NCI-H187 treated with DMSO at 0.1 percent for 48 hours (cell line): Measurements from ENCODE around the gene GLE1.
"Not testable (repeated sequence)": the region's sequence is repeated elsewhere in the genome, so short reads cannot be mapped to it uniquely, and the experiment has no call there.

ENCODE experiments used
- DNase-seq: peaks from one replicate; lab custom pipeline; 2025; lab: John Stamatoyannopoulos, UW

The GLE1 gene

GRCh38 chr9:128552744-128553440 is 48.4 kb downstream of the GLE1 start:
- DNase-seq: no peak

DNA sequence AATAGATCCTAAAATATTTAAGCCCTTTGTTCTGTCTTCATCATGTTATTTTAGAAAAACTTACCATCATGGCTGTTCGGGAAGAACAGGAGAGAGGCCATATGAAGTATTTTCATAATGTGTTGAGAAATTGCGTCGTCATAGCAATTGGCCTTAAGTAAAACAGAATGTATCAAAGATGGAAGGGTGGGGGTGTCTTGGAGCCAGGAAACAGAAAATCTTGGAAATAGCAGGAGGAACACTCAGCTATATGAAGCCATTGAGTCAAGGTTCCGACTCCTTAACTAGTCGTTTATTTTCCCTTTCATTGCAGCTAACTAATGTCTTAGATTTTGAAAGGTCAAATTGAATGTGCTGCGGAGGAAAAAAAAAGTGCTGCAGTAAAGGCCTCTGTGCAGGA is 49.2 kb downstream of the GLE1 start:
- no peak for DNase-seq

- no peak for DNase-seq
Observed at GRCh38 chr9:128554155-128554862, 49.8 kb downstream of the GLE1 start.

DNA sequence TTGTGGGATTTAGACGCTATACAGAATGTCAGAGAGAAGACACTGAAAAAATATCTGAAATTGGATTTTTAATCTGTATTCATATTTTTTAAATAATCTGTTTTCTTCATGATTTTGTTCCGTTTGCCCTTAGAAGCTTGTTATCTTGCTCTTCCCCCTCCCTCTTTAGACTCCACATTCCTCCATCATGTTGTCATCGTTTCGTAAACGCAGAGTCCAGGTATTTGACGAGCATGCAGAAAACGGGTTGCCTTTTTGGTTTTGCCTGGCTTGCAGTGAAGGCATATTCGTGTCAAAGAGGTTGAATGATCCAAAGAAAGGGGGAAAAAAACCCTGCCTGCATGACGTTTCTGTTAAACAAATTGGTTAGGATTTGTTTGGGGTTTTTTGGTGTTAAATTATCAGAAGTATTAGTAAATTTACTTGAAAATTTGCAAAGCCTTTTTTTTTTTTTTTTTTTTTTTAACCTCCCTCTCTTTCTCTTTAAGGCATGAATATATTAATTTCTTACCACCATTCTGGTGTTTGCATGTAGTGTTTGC is 50.7 kb downstream of the GLE1 start:
- DNase-seq: no peak

- DNase-seq: no peak
Observed at GRCh38 chr9:128556276-128556675, 51.8 kb downstream of the GLE1 start.

DNA sequence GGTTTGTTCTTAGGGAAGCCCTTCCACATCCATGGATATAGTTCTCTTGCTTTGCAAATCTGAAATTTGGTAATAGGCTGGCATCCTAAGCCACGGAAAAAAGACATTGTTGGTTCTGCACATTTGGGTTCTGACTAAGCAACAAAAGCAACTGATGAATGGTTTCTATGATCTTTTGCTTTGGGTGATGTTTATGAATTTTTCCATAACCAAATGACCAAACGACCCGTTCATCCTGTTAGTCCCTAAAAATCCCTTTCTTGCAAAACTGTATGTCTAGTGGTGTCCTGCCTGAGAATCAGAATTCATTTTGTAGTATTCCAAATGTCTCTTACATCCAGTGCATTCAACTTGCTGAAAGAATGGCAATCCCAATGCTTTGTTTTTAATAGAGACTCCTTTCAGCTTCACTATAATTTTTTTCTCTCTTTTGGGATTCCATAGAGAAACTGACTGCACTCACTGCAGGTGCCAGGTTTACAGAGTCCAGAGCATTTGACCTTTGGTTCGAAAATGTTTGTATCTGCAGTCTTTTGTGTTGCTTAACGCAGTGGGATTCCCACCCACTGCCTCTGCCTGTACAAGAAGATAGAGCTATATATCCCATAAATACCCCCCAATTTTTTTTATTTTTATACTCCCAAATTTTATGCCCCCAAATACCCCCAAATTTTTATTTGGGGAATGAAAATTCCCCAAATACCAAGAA is 52.6 kb downstream of the GLE1 start:
- DNase-seq: no peak

- peak; percentile 52 for DNase-seq
Observed at GRCh38 chr9:128558431-128559310, 54.2 kb downstream of the GLE1 start.

DNA sequence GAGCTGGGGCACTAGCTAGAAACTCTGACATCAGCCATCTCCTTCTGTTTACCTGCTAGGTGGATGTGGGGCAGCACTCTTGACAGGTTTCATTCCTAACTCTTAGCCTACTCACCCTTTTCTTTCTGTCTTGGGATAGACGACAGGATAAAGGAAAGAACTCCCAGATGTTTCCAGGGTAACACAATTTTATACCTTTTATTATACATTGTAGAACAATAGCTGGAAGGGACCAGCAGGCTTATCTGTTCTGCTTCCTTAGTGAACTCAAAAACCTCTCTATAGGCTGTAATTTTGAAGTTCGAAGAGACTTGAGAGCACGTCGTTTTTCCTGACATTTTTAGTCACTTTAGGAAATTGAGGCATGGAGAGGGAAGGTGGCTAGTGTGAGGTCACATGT is 61.1 kb downstream of the GLE1 start:
- DNase-seq: no peak

- peak; percentile 5 for DNase-seq
Observed at GRCh38 chr9:128568470-128569078, 64.1 kb downstream of the GLE1 start.

DNA sequence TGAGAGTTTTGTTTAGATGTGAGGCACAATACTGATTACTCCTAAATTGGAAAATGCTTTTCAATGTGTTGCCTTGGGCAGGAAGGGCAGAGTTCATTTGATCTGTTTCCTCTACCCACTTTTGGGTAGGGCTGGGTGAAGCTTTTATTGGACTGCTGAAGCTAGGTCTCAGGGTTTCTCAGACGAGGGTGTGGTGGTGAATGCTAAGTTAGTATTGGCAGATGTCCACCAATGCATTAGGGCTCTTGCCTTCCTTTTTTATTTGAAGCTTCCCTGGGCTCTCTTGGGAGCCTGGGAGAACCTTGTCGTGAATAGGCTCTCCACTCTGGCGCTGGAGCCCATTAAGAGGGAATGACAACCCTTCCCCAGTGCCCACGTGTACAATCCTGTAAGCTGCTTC is 71.0 kb downstream of the GLE1 start:
- DNase-seq: no peak

DNA sequence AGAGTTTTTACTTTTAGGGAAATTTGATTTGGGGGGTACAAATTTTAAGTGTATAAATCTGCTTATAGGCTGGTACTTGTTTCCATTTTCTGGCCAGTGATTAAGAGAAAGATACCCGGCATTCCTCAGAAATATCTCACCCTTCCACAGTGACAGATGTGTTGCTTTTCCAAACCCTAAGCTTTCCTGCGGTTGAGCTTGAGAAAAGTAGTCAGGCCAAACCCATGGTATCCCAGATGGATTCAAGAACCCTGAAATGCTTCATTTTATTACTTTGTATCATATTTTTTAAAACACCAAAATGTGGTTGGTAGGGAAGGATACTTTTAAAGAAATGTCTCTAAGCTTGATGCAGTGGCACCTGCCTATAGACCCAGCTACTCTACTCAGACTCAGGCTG is 71.4 kb downstream of the GLE1 start:
- no peak for DNase-seq

GRCh38 chr9:128577206-128577605 is 72.7 kb downstream of the GLE1 start:
- no peak for DNase-seq

GRCh38 chr9:128579194-128579593 is 74.7 kb downstream of the GLE1 start:
- no peak for DNase-seq

GRCh38 chr9:128580731-128581130 is 76.2 kb downstream of the GLE1 start:
- DNase-seq: no peak

DNA sequence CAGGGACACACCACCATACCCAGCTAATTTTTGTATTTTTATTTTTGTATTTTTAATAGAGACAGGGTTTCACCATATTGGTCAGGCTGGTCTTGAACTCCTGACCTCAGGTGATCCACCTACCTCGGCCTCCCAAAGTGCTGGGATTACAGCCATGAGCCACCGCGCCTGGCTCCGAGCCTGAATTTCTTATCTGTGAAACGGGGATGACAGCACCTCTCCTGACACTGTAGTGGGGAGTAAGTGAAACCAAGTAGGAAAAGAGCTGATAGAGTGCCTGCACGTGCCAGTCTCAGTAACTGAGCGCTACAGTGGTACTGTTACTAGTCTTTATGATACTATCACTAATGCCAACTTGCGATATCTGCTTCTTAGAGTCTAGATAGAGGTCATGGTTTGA is 80.6 kb downstream of the GLE1 start:
- not testable (repeated sequence) for DNase-seq

DNA sequence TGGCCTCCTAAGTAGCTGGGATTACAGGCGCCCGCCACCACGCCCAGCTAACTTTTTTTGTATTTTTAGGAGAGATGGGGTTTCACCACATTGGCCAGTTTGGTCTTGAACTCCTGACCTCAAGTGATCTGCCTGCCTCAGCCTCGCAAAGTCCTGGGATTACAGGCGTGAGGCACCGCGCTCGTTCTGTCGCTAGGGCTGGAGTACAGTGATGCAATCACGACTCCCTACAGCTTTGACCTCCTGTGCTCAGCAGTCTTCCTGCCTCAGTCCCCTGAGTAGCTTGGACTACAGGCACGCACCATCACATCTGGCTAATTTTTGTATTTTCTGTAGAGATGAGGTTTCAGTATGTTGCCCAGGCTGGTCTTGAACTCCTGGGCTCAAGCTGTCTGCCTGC is 82.4 kb downstream of the GLE1 start:
- not testable (repeated sequence) for DNase-seq

DNA sequence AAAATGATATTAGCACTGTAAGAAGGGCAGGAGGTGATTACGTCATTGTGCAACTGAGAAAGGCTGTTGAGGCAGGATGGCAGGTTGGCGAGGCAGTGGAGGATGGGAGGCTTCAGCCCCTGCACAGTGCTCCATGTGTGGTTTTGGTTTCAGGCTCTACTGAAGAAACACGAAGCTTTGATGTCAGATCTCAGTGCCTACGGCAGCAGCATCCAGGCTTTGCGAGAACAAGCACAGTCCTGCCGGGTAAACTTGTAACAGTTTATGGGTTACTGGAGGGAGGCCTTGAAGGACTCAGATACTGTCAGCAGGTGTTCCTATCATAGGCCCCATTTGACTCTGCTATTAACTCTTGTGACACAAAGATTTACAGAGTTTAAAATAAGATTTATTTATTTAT is 82.9 kb downstream of the GLE1 start:
- no peak for DNase-seq

DNA sequence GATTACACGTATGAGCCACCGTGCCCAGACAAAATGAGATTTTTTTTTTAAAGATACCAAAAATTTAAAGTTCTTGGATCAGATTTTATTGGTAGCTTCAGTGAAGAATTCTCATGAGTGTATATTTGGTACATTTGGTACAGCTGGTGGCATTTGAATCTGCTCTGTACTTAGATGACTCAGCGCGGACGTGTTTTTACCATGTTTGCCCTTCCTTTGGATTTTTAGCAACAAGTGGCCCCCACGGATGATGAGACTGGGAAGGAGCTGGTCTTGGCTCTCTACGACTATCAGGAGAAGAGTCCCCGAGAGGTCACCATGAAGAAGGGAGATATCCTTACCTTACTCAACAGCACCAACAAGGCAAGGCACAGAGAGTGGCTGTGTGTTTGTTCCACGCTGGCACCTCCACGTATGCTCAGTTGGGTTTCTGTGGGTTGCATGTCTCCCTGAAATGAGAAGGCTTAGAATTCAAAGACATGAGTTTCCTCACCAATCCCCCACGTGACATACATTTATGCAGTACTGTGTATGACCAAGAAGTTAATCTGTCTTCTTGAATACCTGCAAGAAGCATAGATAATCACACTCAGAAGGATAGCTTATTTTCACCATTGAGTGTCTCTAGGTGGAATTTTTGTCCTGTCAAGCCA is 84.2 kb downstream of the GLE1 start:
- DNase-seq: no peak
